ENCODE results near the gene CEP162. TPM values are rescaled to one million over a fixed set of nuclear protein-coding genes. Genes with fewer than 3 reads are reported as not detected.
A peak's percentile ranks its signal among the peaks of the same experiment; 100 is the strongest.
"Not testable (repeated sequence)": the region's sequence is repeated elsewhere in the genome, so short reads cannot be mapped to it uniquely, and the experiment has no call there.

The CEP162 gene
- total and polyA plus RNA-seq, 11 donors = 1.6 to 5.6 (median 4.4) TPM

DNA sequence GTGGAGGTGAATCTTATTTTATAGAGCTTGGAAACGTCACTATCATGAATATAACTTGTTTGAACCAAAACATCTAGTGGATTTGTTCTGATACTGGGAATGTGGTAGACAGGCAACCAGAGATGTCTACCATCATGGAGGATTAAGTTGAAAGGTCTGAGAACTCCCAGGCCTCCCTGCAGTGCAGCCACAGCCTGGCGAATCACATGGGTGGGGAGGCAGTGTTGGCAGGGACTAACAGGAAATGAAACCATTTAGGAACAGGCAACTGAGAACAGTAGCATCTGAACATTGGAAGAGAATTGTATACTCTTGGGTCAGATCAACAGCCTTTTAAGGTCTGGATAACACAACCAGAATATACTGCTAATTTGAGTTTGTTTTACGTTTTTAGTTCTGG, 22.3 kb upstream of the CEP162 start:
- H3K9me3 ChIP-seq = no peaks in the 10 kb centered on the region
- no peak for ATAC-seq
- intact Hi-C loops (cut with DNase I) = no loop called here
- H3K27ac ChIP-seq = no peak overlapping the region
- H3K4me3 ChIP-seq = no peak overlapping the region
- H3K27me3 ChIP-seq = no peaks in the 10 kb centered on the region
- 41 to 57% (median 51%) methylated on average over 3 of the region's 3 CpGs for WGBS, 4 donors
- TF ChIP-seq, protein P1, sequence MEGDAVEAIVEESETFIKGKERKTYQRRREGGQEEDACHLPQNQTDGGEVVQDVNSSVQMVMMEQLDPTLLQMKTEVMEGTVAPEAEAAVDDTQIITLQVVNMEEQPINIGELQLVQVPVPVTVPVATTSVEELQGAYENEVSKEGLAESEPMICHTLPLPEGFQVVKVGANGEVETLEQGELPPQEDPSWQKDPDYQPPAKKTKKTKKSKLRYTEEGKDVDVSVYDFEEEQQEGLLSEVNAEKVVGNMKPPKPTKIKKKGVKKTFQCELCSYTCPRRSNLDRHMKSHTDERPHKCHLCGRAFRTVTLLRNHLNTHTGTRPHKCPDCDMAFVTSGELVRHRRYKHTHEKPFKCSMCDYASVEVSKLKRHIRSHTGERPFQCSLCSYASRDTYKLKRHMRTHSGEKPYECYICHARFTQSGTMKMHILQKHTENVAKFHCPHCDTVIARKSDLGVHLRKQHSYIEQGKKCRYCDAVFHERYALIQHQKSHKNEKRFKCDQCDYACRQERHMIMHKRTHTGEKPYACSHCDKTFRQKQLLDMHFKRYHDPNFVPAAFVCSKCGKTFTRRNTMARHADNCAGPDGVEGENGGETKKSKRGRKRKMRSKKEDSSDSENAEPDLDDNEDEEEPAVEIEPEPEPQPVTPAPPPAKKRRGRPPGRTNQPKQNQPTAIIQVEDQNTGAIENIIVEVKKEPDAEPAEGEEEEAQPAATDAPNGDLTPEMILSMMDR (IDR thresholded peaks at IDR 0.05) = no peak
- TF ChIP-seq POLR2A (IDR thresholded peaks at IDR 0.05) = no peak
- no peaks in the 10 kb centered on the region for H3K4me1 ChIP-seq
- no peaks in the 10 kb centered on the region for H3K36me3 ChIP-seq
- DNase-seq = peak in 1 of 5 donors; percentile 44

DNA sequence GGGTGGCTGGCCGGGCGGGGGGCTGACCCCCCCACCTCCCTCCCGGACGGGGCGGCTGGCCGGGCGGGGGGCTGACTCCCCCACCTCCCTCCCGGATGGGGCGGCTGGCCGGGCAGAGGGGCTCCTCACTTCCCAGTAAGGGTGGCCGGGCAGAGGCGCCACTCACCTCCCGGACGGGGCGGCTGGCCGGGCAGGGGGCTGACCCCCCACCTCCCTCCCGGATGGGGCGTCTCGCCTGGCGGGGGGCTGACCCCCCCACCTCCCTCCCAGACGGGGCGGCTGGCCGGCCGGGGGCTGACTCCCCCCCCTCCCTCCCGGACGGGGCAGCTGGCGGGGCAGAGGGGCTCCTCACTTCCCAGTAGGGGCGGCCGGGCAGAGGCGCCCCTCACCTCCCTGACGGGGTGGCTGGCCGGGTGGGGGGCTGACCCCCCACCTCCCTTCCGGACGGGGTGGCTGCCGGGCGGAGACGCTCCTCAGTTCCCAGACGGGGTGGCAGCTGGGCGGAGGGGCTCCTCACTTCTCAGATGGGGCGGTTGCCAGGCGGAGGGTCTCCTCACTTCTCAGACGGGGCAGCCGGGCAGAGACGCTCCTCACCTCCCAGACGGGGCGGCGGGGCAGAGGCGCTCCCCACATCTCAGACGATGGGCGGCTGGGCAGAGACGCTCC, 17.1 kb upstream of the CEP162 start:
- 92 to 93% (median 93%) methylated on average over 5 to 51 of the region's 51 CpGs; no CpG with 5 or more reads in 1 of the 4 donors for WGBS, 4 donors
- ATAC-seq; intact Hi-C loops (cut with DNase I): not testable (repeated sequence)

DNA sequence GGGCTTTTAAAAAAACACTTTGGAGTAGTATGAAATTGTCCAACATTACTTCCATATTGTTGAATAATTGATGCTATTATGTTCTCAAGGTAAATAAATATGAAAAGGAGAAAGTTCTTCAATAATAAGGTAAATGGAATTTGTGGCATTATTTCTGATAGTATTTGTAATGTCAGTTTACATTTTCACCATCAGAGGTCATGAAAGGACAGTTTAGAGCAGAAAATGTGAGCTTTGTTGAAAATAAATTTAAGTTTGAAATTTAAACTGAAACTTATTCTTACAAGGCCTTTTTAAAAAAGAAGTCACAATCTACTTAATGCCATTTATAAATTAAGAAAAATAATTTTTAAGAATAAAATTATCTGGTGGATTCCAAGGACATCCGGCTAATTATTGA, 15.8 kb upstream of the CEP162 start:
- Histone ChIP-seq H3K9me3 (no peaks in the 10 kb centered on the region), H3K4me3 (no peak overlapping the region), H3K27ac (no peak overlapping the region), H3K36me3 (no peaks in the 10 kb centered on the region), H3K27me3 (no peaks in the 10 kb centered on the region), H3K4me1 (no peaks in the 10 kb centered on the region)
- TF ChIP-seq, protein P1 (IDR thresholded peaks at IDR 0.05) = peak in 4 of 12 donors; percentile 10 to 22 (median 15)
- TF ChIP-seq POLR2A (IDR thresholded peaks at IDR 0.05) = no peak
- ATAC-seq (no peak), DNase-seq (no peak)
- WGBS, 4 donors = 88 to 95% (median 92%) methylated on average over 1 of the region's 1 CpG
- intact Hi-C loops (cut with DNase I) = no loop called here

More for the DNA sequence above, 17.1 kb upstream of the CEP162 start:
- H3K9me3 ChIP-seq, H3K4me3 ChIP-seq, H3K27ac ChIP-seq, H3K36me3 ChIP-seq, H3K4me1 ChIP-seq, H3K27me3 ChIP-seq: not testable (repeated sequence)
- peak in 1 of 5 donors; percentile 35 for DNase-seq

DNA sequence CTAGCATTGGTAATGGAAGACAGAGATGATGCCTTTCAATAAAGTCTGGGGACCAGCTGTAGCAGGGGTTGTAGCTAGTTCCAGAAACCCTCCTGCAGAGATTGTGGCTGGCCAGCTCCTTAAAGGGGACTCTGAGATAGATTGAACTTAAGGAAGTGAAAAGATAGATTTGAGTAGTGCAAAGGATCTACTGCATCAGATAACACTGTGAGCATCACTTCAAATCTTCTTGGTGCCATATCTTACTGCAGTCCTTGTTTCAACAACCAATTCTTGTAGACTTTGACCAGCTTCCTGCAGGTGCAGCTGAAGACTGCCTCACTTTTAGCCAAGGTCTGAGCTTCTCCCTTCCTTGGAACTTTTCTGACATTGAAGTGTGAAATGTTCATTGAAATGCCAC, 14.8 kb upstream of the CEP162 start:
- ATAC-seq (no peak), DNase-seq (no peak)
- Histone ChIP-seq H3K4me3 (no peak overlapping the region), H3K27ac (no peak overlapping the region), H3K9me3 (peaks cover 0 to 6% (median 0%) of the 10 kb centered on the region in 12 donors), H3K36me3 (no peaks in the 10 kb centered on the region), H3K27me3 (no peaks in the 10 kb centered on the region), H3K4me1 (no peaks in the 10 kb centered on the region)
- TF ChIP-seq, protein P1 (IDR thresholded peaks at IDR 0.05) = no peak
- no peak for TF ChIP-seq POLR2A (IDR thresholded peaks at IDR 0.05)
- intact Hi-C loops (cut with DNase I) = no loop called here

DNA sequence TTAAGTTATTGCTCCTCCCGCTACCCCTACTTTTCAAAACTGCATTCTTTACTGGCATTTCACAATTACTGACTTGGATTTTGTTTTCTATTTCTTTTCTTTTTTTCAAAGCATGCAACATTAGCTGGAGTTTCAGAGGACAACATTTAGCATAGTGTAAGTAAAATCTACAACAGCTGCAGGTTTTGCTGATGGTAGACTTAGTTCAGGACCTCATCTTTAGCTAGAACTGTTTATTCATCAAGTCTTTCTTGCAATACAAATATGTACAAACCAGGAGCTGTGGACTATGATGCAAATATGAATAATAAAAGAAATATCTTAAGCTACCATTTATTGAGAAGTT, 728 bp upstream of the CEP162 start:
- H3K27ac ChIP-seq = peak overlapping the region in 11 of 12 donors; percentile 62 to 97 (median 82)
- WGBS, 4 donors = 0 to 6% (median 1%) methylated on average over 1 of the region's 1 CpG
- no peaks in the 10 kb centered on the region for H3K9me3 ChIP-seq
- H3K27me3 ChIP-seq = peaks cover 0 to 16% (median 0%) of the 10 kb centered on the region in 9 donors
- ATAC-seq (no peak), DNase-seq (no peak)
- TF ChIP-seq POLR2A (IDR thresholded peaks at IDR 0.05) = no peak
- TF ChIP-seq, protein P1 (IDR thresholded peaks at IDR 0.05) = peak in 1 of 12 donors; percentile 3
- peaks cover 0 to 5% (median 0%) of the 10 kb centered on the region in 9 donors for H3K36me3 ChIP-seq
- H3K4me1 ChIP-seq = peaks cover 0 to 14% (median 7%) of the 10 kb centered on the region in 12 donors
- H3K4me3 ChIP-seq = peak overlapping the region; percentile 60 to 91 (median 78)
- intact Hi-C loops (cut with DNase I) = loop anchor here in 3 of 10 donors (5.0 to 10.0 kb wide), 3 partner anchors 346 to 613 kb away; partner anchors contain the start of gene CYB5R4 (in 1 of the 3)

All from heart left ventricle (tissue), 16 donors.